ENCODE data around the gene KLF1. TPM values are rescaled to one million over a fixed set of nuclear protein-coding genes. Genes with fewer than 3 reads are reported as not detected.
"Not testable (repeated sequence)": the region's sequence is repeated elsewhere in the genome, so short reads cannot be mapped to it uniquely, and the experiment has no call there.

Gene KLF1
- total RNA-seq, 1 donor from 2014 or later, result 1.7 TPM

GRCh38 chr19:12890787-12891552 lies 4.0 kb upstream of the KLF1 start, which contains the start of gene GCDH:
Gene GCDH (plus strand): TSS chr19:12891160. CDS start chr19:12891305, 145 bp downstream.
- DNase-seq, result peak; percentile 98

- DNase-seq, result not testable (repeated sequence)
Observed at GRCh38 chr19:12890299-12890786, 3.3 kb upstream of the KLF1 start.

GRCh38 chr19:12888006-12888603 lies 1.1 kb upstream of the KLF1 start:
- no peak for DNase-seq

GRCh38 chr19:12886651-12886968 lies 391 bp downstream of the KLF1 start:
- no peak for DNase-seq

- DNase-seq, result no peak
Observed at GRCh38 chr19:12885749-12886650, 1.0 kb downstream of the KLF1 start.

GRCh38 chr19:12884926-12885748 lies 1.9 kb downstream of the KLF1 start:
- DNase-seq, result no peak

- DNase-seq, result no peak
Observed at GRCh38 chr19:12884627-12884925, 2.4 kb downstream of the KLF1 start.

GRCh38 chr19:12884202-12884601 lies 2.8 kb downstream of the KLF1 start:
- DNase-seq, result no peak

- DNase-seq, result no peak
Observed at GRCh38 chr19:12882589-12882988, 4.4 kb downstream of the KLF1 start.

GRCh38 chr19:12881172-12881808 lies 5.7 kb downstream of the KLF1 start, which contains the start of gene DNASE2:
Gene DNASE2 (minus strand): TSS chr19:12881449. CDS start chr19:12881375, 74 bp downstream.
- DNase-seq, result peak; percentile 57

- DNase-seq, result no peak
Observed at GRCh38 chr19:12880551-12881171, 6.3 kb downstream of the KLF1 start.

GRCh38 chr19:12875086-12875485 lies 11.9 kb downstream of the KLF1 start:
- DNase-seq, result no peak

- DNase-seq, result no peak
Observed at GRCh38 chr19:12873891-12874745, 12.9 kb downstream of the KLF1 start.

GRCh38 chr19:12872941-12873890 lies 13.8 kb downstream of the KLF1 start:
- peak; percentile 14 for DNase-seq

GRCh38 chr19:12872255-12872654 lies 14.7 kb downstream of the KLF1 start:
- DNase-seq, result no peak

- DNase-seq, result no peak
Observed at GRCh38 chr19:12871681-12872080, 15.3 kb downstream of the KLF1 start.

- no peak for DNase-seq
Observed at GRCh38 chr19:12868540-12869112, 18.4 kb downstream of the KLF1 start.

Measured in skin of body (tissue), 2 donors.